ENCODE measurements around the gene PF4V1. TPM values are rescaled to one million over a fixed set of nuclear protein-coding genes. Genes with fewer than 3 reads are reported as not detected.

The PF4V1 gene
- total and polyA plus RNA-seq, 2 of the 13 experiments (the other 11 are each of a cell fraction or from before 2014, with no cell fraction given): not detected

DNA sequence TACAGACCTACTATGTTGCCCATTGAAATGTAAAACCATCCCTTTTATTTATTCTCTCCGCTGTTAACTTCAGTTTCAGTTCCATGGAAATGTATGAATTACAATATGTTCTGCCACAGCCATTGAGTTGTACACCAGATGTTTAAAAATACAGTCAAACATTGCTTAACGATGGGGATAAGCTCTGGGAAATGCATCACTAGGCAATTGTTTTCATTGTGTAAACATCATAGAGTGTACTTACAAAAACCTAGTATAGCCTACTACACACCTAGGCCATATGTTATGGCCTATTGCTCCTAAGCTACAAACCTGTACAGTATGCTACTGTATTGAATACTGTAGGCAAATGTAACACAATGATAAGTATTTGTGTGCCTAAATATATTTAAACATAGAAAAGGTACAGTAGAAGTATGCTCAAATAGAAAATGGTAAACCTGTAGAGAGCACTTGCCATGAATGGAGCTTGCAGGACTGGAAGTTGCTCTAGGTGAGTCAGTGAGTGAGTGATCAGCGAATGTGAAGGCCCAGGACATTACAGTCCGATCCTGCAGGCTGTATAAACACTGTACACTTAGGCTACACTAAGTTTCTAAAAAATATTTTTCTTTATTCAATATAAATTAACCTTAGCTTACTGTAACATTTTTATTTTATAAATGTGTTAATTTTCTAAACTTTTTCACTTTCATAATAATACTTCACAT, 2.7 kb upstream of the PF4V1 start (continued):
- TF ChIP-seq, protein P1, sequence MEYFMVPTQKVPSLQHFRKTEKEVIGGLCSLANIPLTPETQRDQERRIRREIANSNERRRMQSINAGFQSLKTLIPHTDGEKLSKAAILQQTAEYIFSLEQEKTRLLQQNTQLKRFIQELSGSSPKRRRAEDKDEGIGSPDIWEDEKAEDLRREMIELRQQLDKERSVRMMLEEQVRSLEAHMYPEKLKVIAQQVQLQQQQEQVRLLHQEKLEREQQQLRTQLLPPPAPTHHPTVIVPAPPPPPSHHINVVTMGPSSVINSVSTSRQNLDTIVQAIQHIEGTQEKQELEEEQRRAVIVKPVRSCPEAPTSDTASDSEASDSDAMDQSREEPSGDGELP (IDR thresholded peaks at IDR 0.05; ENCODE audit: borderline replicate concordance, low read depth): no peak
- TF ChIP-seq ZFP36 (IDR thresholded peaks at IDR 0.05; ENCODE audit: borderline replicate concordance, low read depth, low read length, partially characterized antibody): no peak

DNA sequence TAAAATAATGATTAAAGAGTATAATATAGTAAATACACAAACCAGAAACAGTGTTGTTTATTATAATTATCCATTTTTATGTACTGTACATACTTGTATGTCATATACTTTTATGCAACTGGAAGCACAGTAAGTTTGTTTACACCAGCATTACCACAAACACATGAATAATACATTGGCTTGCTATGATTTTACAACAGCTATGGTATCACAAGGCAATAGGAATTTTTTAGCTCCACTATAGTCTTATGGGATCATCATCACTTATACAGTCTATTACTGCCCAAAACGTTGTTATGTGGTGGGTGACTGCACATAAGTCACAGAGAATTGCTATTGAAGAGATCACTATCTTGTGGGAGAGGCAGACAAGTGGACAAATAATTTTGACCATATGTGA, 1.8 kb upstream of the PF4V1 start:
- 0% methylated on average over 1 of the region's 1 CpG for WGBS (ENCODE audit: low lambda C conversion rate)
- Histone ChIP-seq H3K9ac (ENCODE audit: insufficient read depth, low read depth, low read length) (no peak overlapping the region), H3K27ac (ENCODE audit: extremely low read length, insufficient read depth, low read length) (no peak overlapping the region), H3K4me2 (ENCODE audit: low read depth, low read length) (no peak overlapping the region), H3K27me3 (ENCODE audit: control insufficient read depth in 1 of 2, insufficient read depth in 2 of 2, low read length in 2 of 2) (peaks cover 0 to 1% of the 10 kb centered on the region in 2 experiments; a peak in 1 of 5 replicates), H3K36me3 (replicated peaks in 1 of 2; ENCODE audit: control insufficient read depth in 1 of 2, insufficient read depth in 2 of 2, low read length in 2 of 2) (no peaks in the 10 kb centered on the region), H2AFZ (ENCODE audit: low read length) (no peak overlapping the region), H3K9me3 (ENCODE audit: low read length) (no peaks in the 10 kb centered on the region), H3K4me3 (replicated peaks in 1 of 3; ENCODE audit: insufficient read depth in 1 of 3, low read depth in 2 of 3, low read length in 3 of 3) (no peak overlapping the region), H4K20me1 (ENCODE audit: insufficient read depth, low read length) (no peaks in the 10 kb centered on the region), H3K4me1 (ENCODE audit: insufficient read depth, low read length) (no peaks in the 10 kb centered on the region), H3K79me2 (ENCODE audit: insufficient read depth, low read length) (no peaks in the 10 kb centered on the region)
- in situ Hi-C loops (cut with HindIII; ENCODE audit: extremely low pct_ligation_motif_present, low pct_unique_long_range_greater_than_20kb) (no loop called here), intact Hi-C loops (cut with micrococcal nuclease; ENCODE audit: unreplicated experiment) (no loop called here)
- ATAC-seq: no peak
- CTCF ChIA-PET (ENCODE audit: low intra/inter-chr PET ratio, low total read pairs): no interaction called here
- FAIRE-seq: no peak
- no peak for DNase-seq (ENCODE audit: low spot score)
- TF ChIP-seq, protein P2, sequence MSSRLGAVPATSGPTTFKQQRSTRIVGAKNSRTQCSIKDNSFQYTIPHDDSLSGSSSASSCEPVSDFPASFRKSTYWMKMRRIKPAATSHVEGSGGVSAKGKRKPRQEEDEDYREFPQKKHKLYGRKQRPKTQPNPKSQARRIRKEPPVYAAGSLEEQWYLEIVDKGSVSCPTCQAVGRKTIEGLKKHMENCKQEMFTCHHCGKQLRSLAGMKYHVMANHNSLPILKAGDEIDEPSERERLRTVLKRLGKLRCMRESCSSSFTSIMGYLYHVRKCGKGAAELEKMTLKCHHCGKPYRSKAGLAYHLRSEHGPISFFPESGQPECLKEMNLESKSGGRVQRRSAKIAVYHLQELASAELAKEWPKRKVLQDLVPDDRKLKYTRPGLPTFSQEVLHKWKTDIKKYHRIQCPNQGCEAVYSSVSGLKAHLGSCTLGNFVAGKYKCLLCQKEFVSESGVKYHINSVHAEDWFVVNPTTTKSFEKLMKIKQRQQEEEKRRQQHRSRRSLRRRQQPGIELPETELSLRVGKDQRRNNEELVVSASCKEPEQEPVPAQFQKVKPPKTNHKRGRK (CRISPR knock-in tag; IDR thresholded peaks at IDR 0.05): no peak
- TF ChIP-seq HDAC6 (IDR thresholded peaks at IDR 0.05; ENCODE audit: low read depth, low read length) (no peak), ZNF256 (CRISPR knock-in tag; conservative IDR thresholded peaks at IDR 0.05) (no peak), SIN3B (IDR thresholded peaks at IDR 0.05; ENCODE audit: low read length) (no peak), ATM (IDR thresholded peaks at IDR 0.05; ENCODE audit: borderline replicate concordance) (no peak), NBN (conservative IDR thresholded peaks at IDR 0.05) (no peak)
- TF ChIP-seq, protein P3, sequence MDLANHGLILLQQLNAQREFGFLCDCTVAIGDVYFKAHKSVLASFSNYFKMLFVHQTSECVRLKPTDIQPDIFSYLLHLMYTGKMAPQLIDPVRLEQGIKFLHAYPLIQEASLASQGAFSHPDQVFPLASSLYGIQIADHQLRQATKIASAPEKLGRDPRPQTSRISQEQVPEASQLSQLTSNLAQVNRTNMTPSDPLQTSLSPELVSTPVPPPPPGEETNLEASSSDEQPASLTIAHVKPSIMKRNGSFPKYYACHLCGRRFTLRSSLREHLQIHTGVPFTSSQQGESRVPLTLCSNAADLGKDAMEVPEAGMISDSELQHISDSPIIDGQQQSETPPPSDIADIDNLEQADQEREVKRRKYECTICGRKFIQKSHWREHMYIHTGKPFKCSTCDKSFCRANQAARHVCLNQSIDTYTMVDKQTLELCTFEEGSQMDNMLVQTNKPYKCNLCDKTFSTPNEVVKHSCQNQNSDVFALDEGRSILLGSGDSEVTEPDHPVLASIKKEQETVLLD (CRISPR knock-in tag; IDR thresholded peaks at IDR 0.05; ENCODE audit: low read depth): no peak
- POLR2A ChIA-PET: no interaction called here
- BruUV-seq (replicated peaks): no TSS peak
